NT2/D1 (cell line): ENCODE results near the gene DRC7.

Source experiments
- SUZ12 ChIP-seq: IDR thresholded peaks from 2 replicates; pipeline ENCODE4 v1.6.1; 2011; ENCODE audit not compliant: insufficient read length, insufficient read depth; ENCODE audit errors: extremely low read depth
- YY1 ChIP-seq: IDR thresholded peaks from 2 replicates; pipeline ENCODE4 v1.6.1; 2011; ENCODE audit not compliant: insufficient read length, insufficient read depth
- ZNF274 ChIP-seq: IDR thresholded peaks from 2 replicates; pipeline ENCODE4 v1.6.1; 2011; ENCODE audit warnings: mild to moderate bottlenecking, low read depth, low read length

GRCh38 chr16:57730771-57731730, 36.4 kb downstream of the DRC7 start:
- TF ChIP-seq ZNF274 (no peak), SUZ12 (no peak), YY1 (no peak)
